ENCODE measurements around the gene RNF17.
"Not testable (repeated sequence)": the region's sequence is repeated elsewhere in the genome, so short reads cannot be mapped to it uniquely, and the experiment has no call there.

The RNF17 gene

GRCh38 chr13:24745861-24746617 lies 17.9 kb upstream of the RNF17 start:
- DNase-seq = no peak

- no peak for DNase-seq
Observed at GRCh38 chr13:24746618-24747247, 17.2 kb upstream of the RNF17 start.

GRCh38 chr13:24747248-24748060 lies 16.5 kb upstream of the RNF17 start:
- no peak for DNase-seq

GRCh38 chr13:24748061-24748400 lies 15.9 kb upstream of the RNF17 start:
- DNase-seq = no peak

GRCh38 chr13:24759197-24759596 lies 4.8 kb upstream of the RNF17 start:
- no peak for DNase-seq

- DNase-seq = no peak
Observed at GRCh38 chr13:24764276-24764630, 284 bp downstream of the RNF17 start.

- DNase-seq = no peak
Observed at GRCh38 chr13:24777171-24777570, 13.2 kb downstream of the RNF17 start.

- no peak for DNase-seq
Observed at GRCh38 chr13:24784319-24784718, 20.4 kb downstream of the RNF17 start.

- no peak for DNase-seq
Observed at GRCh38 chr13:24788538-24788937, 24.6 kb downstream of the RNF17 start.

GRCh38 chr13:24802074-24802473 lies 38.1 kb downstream of the RNF17 start:
- no peak for DNase-seq

- DNase-seq = no peak
Observed at GRCh38 chr13:24821207-24821606, 57.2 kb downstream of the RNF17 start.

GRCh38 chr13:24822640-24823039 lies 58.7 kb downstream of the RNF17 start:
- DNase-seq = no peak

- DNase-seq = not testable (repeated sequence)
Observed at GRCh38 chr13:24823122-24823710, 59.2 kb downstream of the RNF17 start.

GRCh38 chr13:24827799-24828198 lies 63.8 kb downstream of the RNF17 start:
- no peak for DNase-seq

GRCh38 chr13:24834902-24835510 lies 71.0 kb downstream of the RNF17 start:
- no peak for DNase-seq

- not testable (repeated sequence) for DNase-seq
Observed at GRCh38 chr13:24837528-24837927, 73.6 kb downstream of the RNF17 start.

- DNase-seq = no peak
Observed at GRCh38 chr13:24842549-24843274, 78.7 kb downstream of the RNF17 start.

GRCh38 chr13:24851546-24851945 lies 87.6 kb downstream of the RNF17 start:
- no peak for DNase-seq

GRCh38 chr13:24854311-24854710 lies 90.3 kb downstream of the RNF17 start:
- DNase-seq = no peak

- no peak for DNase-seq
Observed at GRCh38 chr13:24858953-24859352, 95.0 kb downstream of the RNF17 start.

GRCh38 chr13:24860770-24861169 lies 96.8 kb downstream of the RNF17 start:
- no peak for DNase-seq

GRCh38 chr13:24861617-24862362 lies 97.8 kb downstream of the RNF17 start:
- no peak for DNase-seq
